K562 (cell line): Measurements from ENCODE around the gene DNAL4. TPM values are rescaled to one million over a fixed set of nuclear protein-coding genes. Genes with fewer than 3 reads are reported as not detected.

ENCODE experiments used
- ATAC-seq: fragments of 200-7000 bp; cut with Tn5 transposase; 3 replicates; pipeline ENCODE4 v1.9.1; 2020; ENCODE audit warnings: moderate library complexity
- BruUV-seq: library from RNA; stranded (reverse); fragments of 400-500 nt; replicated peaks from 2 replicates; lab custom pipeline; 2021; lab: Mats Ljungman, UMichigan
- CTCF ChIA-PET: fragments of 300-600 bp; formaldehyde crosslinking; extraction: SDS; loops from one replicate; lab custom pipeline; 2021; ENCODE audit warnings: low intra/inter-chr PET ratio; lab: Yijun Ruan, JAX
- POLR2A ChIA-PET: fragments of 300-600, 350-650 bp; sonication (Branson Sonifier 250); formaldehyde crosslinking; extraction: SDS; loops from one replicate; lab custom pipeline; 2021; ENCODE audit warnings: antibody characterized with exemption, inconsistent platforms; lab: Yijun Ruan, JAX
- DNase-seq, 4 experiments: peaks; one replicate each; pipeline versions ENCODE4 v3.0.0 to v3.0.0-alpha.2; 2011 to 2018; ENCODE audit warnings: low spot score in 3 of 4, mixed read lengths in 3 of 4; ENCODE audit errors: extremely low read depth in 1 of 4
- FAIRE-seq: peaks from 2 replicates; lab custom pipeline; 2011; peaks lifted over from hg19 to GRCh38; lab: Jason Lieb, UNC
- H2AFZ ChIP-seq: 2 replicates; pipeline ENCODE4 v1.6.0; 2011; ENCODE audit warnings: low read depth, low read length, control low read depth, inconsistent platforms
- H3K27ac ChIP-seq: fragments of 200-600 bp; 3 replicates; pipeline ENCODE4 v1.8.0; 2011; ENCODE audit warnings: low read depth, mild to moderate bottlenecking, control low read depth, inconsistent platforms, low read length, moderate library complexity, mixed read lengths; ENCODE audit errors: extremely low read depth
- H3K27me3 ChIP-seq, 2 experiments: fragments of 300-600 bp in 1 of 2; 2 replicates in 1 of 2; 3 replicates in 1 of 2; pipeline versions ENCODE4 v1.6.0 to v1.8.0; 2011; ENCODE audit warnings: inconsistent platforms in 2 of 2, low read length in 2 of 2, mild to moderate bottlenecking in 1 of 2, mixed read lengths in 1 of 2, moderate library complexity in 1 of 2; ENCODE audit not compliant: control insufficient read depth in 2 of 2, insufficient read depth in 2 of 2
- H3K36me3 ChIP-seq: fragments of 300-600 bp; 3 replicates; pipeline ENCODE4 v1.8.0; 2011; ENCODE audit warnings: mild to moderate bottlenecking, low read length, inconsistent platforms; ENCODE audit not compliant: control insufficient read depth, insufficient read depth
- H3K4me1 ChIP-seq, 2 experiments: fragments of 200-600 bp in 1 of 2; replicated peaks in 1 of 2; 2 replicates in 1 of 2; 3 replicates in 1 of 2; pipeline versions ENCODE4 v1.5.1 to v1.8.0; 2011; ENCODE audit warnings: inconsistent platforms in 2 of 2, low read length in 2 of 2, mild to moderate bottlenecking in 1 of 2, mixed read lengths in 1 of 2, moderate library complexity in 1 of 2; ENCODE audit not compliant: control insufficient read depth in 2 of 2, insufficient read depth in 2 of 2
- H3K4me2 ChIP-seq: 2 replicates; pipeline ENCODE4 v1.6.1; 2011; ENCODE audit warnings: low read length, control low read depth, inconsistent platforms, mixed read lengths; ENCODE audit not compliant: insufficient read depth
- H3K4me3 ChIP-seq: fragments of 200-600 bp; sonication (generic), shearing (Covaris generic); 2 replicates; pipeline ENCODE4 v1.5.1; 2016; ENCODE audit warnings: control low read depth, inconsistent platforms
- H3K79me2 ChIP-seq: fragments of 200-600 bp; 3 replicates; pipeline ENCODE4 v1.8.0; 2011; ENCODE audit warnings: low read length, inconsistent platforms; ENCODE audit not compliant: control insufficient read depth, insufficient read depth
- H3K9ac ChIP-seq, 2 experiments: 2 replicates each; pipeline versions ENCODE4 v1.6.0 to v1.6.1; 2011; ENCODE audit warnings: low read depth in 2 of 2, low read length in 2 of 2, control low read depth in 1 of 2, inconsistent platforms in 1 of 2, mild to moderate bottlenecking in 1 of 2, mixed read lengths in 1 of 2; ENCODE audit not compliant: insufficient read depth in 1 of 2
- H3K9me1 ChIP-seq: one replicate; pipeline ENCODE4 v1.6.0; 2011; ENCODE audit warnings: inconsistent platforms, mild to moderate bottlenecking, low read length, moderate library complexity; ENCODE audit not compliant: control insufficient read depth, insufficient read depth
- H3K9me3 ChIP-seq: replicated peaks from 2 replicates; pipeline ENCODE4 v1.5.1; 2011; ENCODE audit warnings: low read depth, low read length, inconsistent platforms; ENCODE audit not compliant: control insufficient read depth, insufficient read depth
- H4K20me1 ChIP-seq: replicated peaks from 2 replicates; pipeline ENCODE4 v1.6.1; 2011; ENCODE audit warnings: low read length, inconsistent platforms, mixed read lengths; ENCODE audit not compliant: control insufficient read depth, insufficient read depth
- CCNT2 ChIP-seq: IDR thresholded peaks from 2 replicates; pipeline ENCODE4 v1.6.1; 2011; ENCODE audit warnings: borderline replicate concordance, low read depth, mild to moderate bottlenecking, moderate library complexity, mixed read lengths, low read length; ENCODE audit not compliant: insufficient read length; ENCODE audit errors: extremely low read depth
- CREM ChIP-seq: IDR thresholded peaks from 2 replicates; pipeline ENCODE4 v1.6.1; 2014; ENCODE audit warnings: antibody characterized with exemption, low read depth
- CSDE1 ChIP-seq, 2 experiments: fragments of 450-650 bp; IDR thresholded peaks; 2 replicates each; pipeline ENCODE4 v1.6.1; 2016; ENCODE audit warnings: mild to moderate bottlenecking in 1 of 2
- DPF2 ChIP-seq: fragments of 450-650 bp; IDR thresholded peaks from 2 replicates; pipeline ENCODE4 v1.6.1; 2016
- HIVEP1 ChIP-seq: fragments of 250-450 bp; sonication (Bioruptor Pico); IDR thresholded peaks from 2 replicates; pipeline ENCODE4 v1.4.0; 2020; ENCODE audit warnings: mild to moderate bottlenecking
- MYC ChIP-seq, 2 experiments: fragments of 250-450 bp in 1 of 2; sonication (Bioruptor Pico) in 1 of 2; IDR thresholded peaks; 2 replicates each; pipeline versions ENCODE4 v1.5.1 to v1.6.1; 2012 to 2021; ENCODE audit warnings: low read depth in 2 of 2, borderline replicate concordance in 1 of 2, improper control_type of control experiment in 1 of 2, low read length in 1 of 2, mild to moderate bottlenecking in 1 of 2, moderate library complexity in 1 of 2
- NFYB ChIP-seq: IDR thresholded peaks from 2 replicates; pipeline ENCODE4 v1.6.1; 2011; ENCODE audit warnings: mild to moderate bottlenecking, moderate library complexity; ENCODE audit not compliant: insufficient read length; ENCODE audit errors: extremely low read depth
- SUPT5H ChIP-seq: fragments of 450-650 bp; IDR thresholded peaks from 2 replicates; pipeline ENCODE4 v1.6.1; 2016
- ZNF282 ChIP-seq: sonication (generic); formaldehyde crosslinking; IDR thresholded peaks from 2 replicates; pipeline ENCODE4 v1.8.1; 2023; ENCODE audit warnings: missing genetic modification reagents
- ZNF445 ChIP-seq: fragments of 250-450 bp; sonication (Bioruptor Pico); IDR thresholded peaks from 2 replicates; pipeline ENCODE4 v1.4.0; 2020; ENCODE audit warnings: low read depth, mild to moderate bottlenecking, moderate library complexity
- WGBS: fragments of 100-300 bp; shearing (Covaris generic); methylation state at CpG from one replicate; pipeline ENCODE4 v1.1.6; 2016; ENCODE audit warnings: low coverage, mixed read lengths; ENCODE audit not compliant: insufficient coverage; ENCODE audit errors: missing lambda C conversion rate; 5-methylcytosine and 5-hydroxymethylcytosine counted together
- in situ Hi-C: fragments of 300-500 bp; cut with MboI; formaldehyde crosslinking; loops from 4 replicates; pipeline ENCODE4 v1.15.0; 2018; ENCODE audit warnings: inconsistent platforms, mixed read lengths
- intact Hi-C: fragments of 100-400 bp; cut with micrococcal nuclease; formaldehyde crosslinking; loops from 2 replicates; pipeline ENCODE4 v1.14.2; 2022
- polyA plus RNA-seq, 8 experiments: library from polyadenylated mRNA; depleted of rRNA in 4 of 8; stranded (reverse) in 5 of 8; unstranded in 3 of 8; fragments of >200 nt; fragmentation: Nextera tagmentation in 2 of 8; fragmentation: Illumina TruSeq in 1 of 8; extraction: Ambion mirVana in 2 of 8; extraction: Trizol in 1 of 8; gene quantifications; 2 replicates each; pipeline versions ENCODE4 v1.2.1 to v1.2.3, GENCODE V29; 2011 to 2014; ENCODE audit warnings: inconsistent platforms in 1 of 8, missing spikeins in 1 of 8
- total RNA-seq, 7 experiments: library from RNA; depleted of rRNA in 6 of 7; stranded (reverse); fragments of >200 nt in 6 of 7; fragmentation: Illumina TruSeq in 2 of 7; extraction: Trizol in 2 of 7; gene quantifications; 2 replicates each; pipeline versions ENCODE4 v1.2.1 to v1.2.3, GENCODE V29; 2011 to 2021; ENCODE audit warnings: low replicate concordance in 1 of 7
- TF ChIP-seq, protein P1 (sequence below): sonication (generic); formaldehyde crosslinking; IDR thresholded peaks from 2 replicates; pipeline ENCODE4 v1.9.0; 2022; ENCODE audit warnings: mild to moderate bottlenecking, missing genetic modification reagents
- TF ChIP-seq, protein P2 (sequence below), 2 experiments: IDR thresholded peaks in 1 of 2; conservative IDR thresholded peaks in 1 of 2; 2 replicates each; pipeline ENCODE4 v1.6.1; 2016; ENCODE audit warnings: low read depth in 2 of 2, mild to moderate bottlenecking in 1 of 2, missing compliant biosample characterization in 1 of 2, missing genetic modification characterization in 1 of 2, moderate library complexity in 1 of 2
- TF ChIP-seq, protein P3 (sequence below): fragments of 250-450 bp; sonication (Bioruptor Pico); IDR thresholded peaks from 2 replicates; pipeline ENCODE4 v1.8.0; 2022; ENCODE audit warnings: moderate library complexity, mild to moderate bottlenecking, inconsistent platforms
- TF ChIP-seq, protein P4 (sequence below): IDR thresholded peaks from 2 replicates; pipeline ENCODE4 v1.6.1; 2014; ENCODE audit warnings: antibody characterized with exemption
- TF ChIP-seq, protein P5 (sequence below): fragments of 250-450 bp; sonication (Bioruptor Pico); IDR thresholded peaks from 2 replicates; pipeline ENCODE4 v1.4.0; 2020; ENCODE audit warnings: mild to moderate bottlenecking, moderate library complexity

DNAL4 gene
- total and polyA plus RNA-seq, 9 of the 15 experiments (the other 6 are each of a cell fraction or from before 2014, with no cell fraction given): 0.20 to 9.4 (median 5.2) TPM

DNA sequence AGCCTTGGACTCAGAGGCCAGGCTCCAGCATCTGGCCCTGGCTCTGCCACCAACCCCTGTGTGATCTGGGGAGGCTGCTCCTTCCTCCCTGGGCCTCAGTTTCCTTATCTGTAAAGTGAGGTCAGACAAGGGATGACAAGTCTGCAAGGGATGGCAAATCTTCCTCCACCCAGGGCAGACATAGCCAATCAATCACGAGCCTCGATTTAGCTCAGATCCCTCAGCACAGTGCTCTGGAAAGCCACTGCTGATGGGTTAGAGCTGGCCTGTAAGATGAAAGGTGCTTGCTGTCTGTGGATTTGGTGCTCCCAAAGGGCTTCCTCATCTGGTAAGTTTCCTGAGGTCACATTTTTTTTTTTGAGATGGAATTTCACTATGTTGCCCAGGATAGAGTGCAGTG lies 29.7 kb upstream of the DNAL4 start:
- Histone ChIP-seq H3K9ac (no peak overlapping the region), H3K36me3 (no peaks in the 10 kb centered on the region), H3K4me3 (no peak overlapping the region), H3K9me3 (no peaks in the 10 kb centered on the region), H3K4me1 (no peaks in the 10 kb centered on the region; a peak in 2 of 5 replicates), H4K20me1 (peaks cover 6% of the 10 kb centered on the region; the same call in 1 of the 2 replicates), H3K79me2 (no peaks in the 10 kb centered on the region), H3K4me2 (no peak overlapping the region), H3K27ac (no peak overlapping the region), H2AFZ (no peak overlapping the region), H3K27me3 (peaks cover 0 to 16% of the 10 kb centered on the region in 2 experiments; a peak in 3 of 5 replicates), H3K9me1 (no peaks in the 10 kb centered on the region)
- ATAC-seq (no peak), DNase-seq (no peak), FAIRE-seq (no peak)
- 0% methylated on average over 2 of the region's 2 CpGs for WGBS
- in situ Hi-C loops: no loop called here
- POLR2A ChIA-PET: no interaction called here
- CTCF ChIA-PET: no interaction called here
- BruUV-seq: no TSS peak
- intact Hi-C loops: no loop called here
- TF ChIP-seq ZNF445 (CRISPR knock-in tag) (no peak), DPF2 (no peak), CCNT2 (no peak), CSDE1 (IDR thresholded peaks at IDR 0.05) (no peak), HIVEP1 (no peak), NFYB (no peak), MYC (IDR thresholded peaks at IDR 0.05; ENCODE audit: low read depth, low read length) (no peak), MYC (CRISPR knock-in tag; IDR thresholded peaks at IDR 0.05; ENCODE audit: borderline replicate concordance, low read depth) (no peak), ZNF282 (no peak), CREM (no peak), SUPT5H (no peak)
- TF ChIP-seq, protein P1, sequence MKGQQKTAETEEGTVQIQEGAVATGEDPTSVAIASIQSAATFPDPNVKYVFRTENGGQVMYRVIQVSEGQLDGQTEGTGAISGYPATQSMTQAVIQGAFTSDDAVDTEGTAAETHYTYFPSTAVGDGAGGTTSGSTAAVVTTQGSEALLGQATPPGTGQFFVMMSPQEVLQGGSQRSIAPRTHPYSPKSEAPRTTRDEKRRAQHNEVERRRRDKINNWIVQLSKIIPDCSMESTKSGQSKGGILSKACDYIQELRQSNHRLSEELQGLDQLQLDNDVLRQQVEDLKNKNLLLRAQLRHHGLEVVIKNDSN (CRISPR knock-in tag): no peak
- TF ChIP-seq, protein P2, sequence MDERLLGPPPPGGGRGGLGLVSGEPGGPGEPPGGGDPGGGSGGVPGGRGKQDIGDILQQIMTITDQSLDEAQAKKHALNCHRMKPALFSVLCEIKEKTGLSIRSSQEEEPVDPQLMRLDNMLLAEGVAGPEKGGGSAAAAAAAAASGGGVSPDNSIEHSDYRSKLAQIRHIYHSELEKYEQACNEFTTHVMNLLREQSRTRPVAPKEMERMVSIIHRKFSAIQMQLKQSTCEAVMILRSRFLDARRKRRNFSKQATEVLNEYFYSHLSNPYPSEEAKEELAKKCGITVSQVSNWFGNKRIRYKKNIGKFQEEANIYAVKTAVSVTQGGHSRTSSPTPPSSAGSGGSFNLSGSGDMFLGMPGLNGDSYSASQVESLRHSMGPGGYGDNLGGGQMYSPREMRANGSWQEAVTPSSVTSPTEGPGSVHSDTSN (CRISPR knock-in tag; IDR thresholded peaks at IDR 0.05; ENCODE audit: low read depth): no peak
- TF ChIP-seq, protein P2 (tag; conservative IDR thresholded peaks at IDR 0.05; ENCODE audit: low read depth): no peak
- TF ChIP-seq, protein P3, sequence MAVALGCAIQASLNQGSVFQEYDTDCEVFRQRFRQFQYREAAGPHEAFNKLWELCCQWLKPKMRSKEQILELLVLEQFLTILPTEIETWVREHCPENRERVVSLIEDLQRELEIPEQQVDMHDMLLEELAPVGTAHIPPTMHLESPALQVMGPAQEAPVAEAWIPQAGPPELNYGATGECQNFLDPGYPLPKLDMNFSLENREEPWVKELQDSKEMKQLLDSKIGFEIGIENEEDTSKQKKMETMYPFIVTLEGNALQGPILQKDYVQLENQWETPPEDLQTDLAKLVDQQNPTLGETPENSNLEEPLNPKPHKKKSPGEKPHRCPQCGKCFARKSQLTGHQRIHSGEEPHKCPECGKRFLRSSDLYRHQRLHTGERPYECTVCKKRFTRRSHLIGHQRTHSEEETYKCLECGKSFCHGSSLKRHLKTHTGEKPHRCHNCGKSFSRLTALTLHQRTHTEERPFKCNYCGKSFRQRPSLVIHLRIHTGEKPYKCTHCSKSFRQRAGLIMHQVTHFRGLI: no peak
- TF ChIP-seq, protein P4, sequence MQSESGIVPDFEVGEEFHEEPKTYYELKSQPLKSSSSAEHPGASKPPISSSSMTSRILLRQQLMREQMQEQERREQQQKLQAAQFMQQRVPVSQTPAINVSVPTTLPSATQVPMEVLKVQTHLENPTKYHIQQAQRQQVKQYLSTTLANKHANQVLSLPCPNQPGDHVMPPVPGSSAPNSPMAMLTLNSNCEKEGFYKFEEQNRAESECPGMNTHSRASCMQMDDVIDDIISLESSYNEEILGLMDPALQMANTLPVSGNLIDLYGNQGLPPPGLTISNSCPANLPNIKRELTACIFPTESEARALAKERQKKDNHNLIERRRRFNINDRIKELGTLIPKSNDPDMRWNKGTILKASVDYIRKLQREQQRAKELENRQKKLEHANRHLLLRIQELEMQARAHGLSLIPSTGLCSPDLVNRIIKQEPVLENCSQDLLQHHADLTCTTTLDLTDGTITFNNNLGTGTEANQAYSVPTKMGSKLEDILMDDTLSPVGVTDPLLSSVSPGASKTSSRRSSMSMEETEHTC: no peak
- TF ChIP-seq, protein P5, sequence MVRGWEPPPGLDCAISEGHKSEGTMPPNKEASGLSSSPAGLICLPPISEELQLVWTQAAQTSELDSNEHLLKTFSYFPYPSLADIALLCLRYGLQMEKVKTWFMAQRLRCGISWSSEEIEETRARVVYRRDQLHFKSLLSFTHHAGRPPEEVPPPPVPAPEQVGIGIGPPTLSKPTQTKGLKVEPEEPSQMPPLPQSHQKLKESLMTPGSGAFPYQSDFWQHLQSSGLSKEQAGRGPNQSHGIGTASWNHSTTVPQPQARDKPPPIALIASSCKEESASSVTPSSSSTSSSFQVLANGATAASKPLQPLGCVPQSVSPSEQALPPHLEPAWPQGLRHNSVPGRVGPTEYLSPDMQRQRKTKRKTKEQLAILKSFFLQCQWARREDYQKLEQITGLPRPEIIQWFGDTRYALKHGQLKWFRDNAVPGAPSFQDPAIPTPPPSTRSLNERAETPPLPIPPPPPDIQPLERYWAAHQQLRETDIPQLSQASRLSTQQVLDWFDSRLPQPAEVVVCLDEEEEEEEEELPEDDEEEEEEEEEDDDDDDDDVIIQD (CRISPR knock-in tag): no peak
